D721Med (cell line): ENCODE measurements around the gene SYT14.
A peak's percentile ranks its signal among the peaks of the same experiment; 100 is the strongest.

Experiments used
- DNase-seq: peaks from one replicate; pipeline ENCODE4 v3.0.0; 2011; ENCODE audit warnings: low spot score; ENCODE audit not compliant: insufficient read length
- FAIRE-seq: peaks from 2 replicates; lab custom pipeline; 2011; peaks lifted over from hg19 to GRCh38; lab: Jason Lieb, UNC
- TF ChIP-seq, protein P1 (sequence below): IDR thresholded peaks from 2 replicates; pipeline ENCODE4 v1.5.1; 2012; ENCODE audit warnings: mild to moderate bottlenecking, control low read depth; ENCODE audit not compliant: insufficient read depth; ENCODE audit errors: missing control alignments

SYT14 gene

DNA sequence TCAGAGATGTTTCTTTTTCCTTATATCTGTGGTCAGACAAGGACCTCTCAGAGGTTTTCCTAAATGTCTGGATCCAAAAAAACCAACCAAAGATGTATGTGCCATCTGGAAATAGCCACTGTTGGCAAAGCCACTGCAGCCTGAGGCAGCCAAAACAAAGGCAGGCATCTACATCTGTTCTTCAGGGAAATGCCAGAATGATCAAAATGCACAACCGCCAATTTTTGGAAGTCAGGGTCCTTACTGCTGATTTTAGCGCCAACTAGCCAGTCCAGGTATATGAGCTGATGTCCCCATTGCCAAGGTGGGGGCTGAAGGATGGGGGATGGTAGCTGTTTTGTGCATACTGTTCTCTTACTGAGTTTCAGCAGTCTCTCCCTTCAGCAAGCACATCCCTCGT lies 45.9 kb downstream of the SYT14 start:
- no peak for FAIRE-seq

DNA sequence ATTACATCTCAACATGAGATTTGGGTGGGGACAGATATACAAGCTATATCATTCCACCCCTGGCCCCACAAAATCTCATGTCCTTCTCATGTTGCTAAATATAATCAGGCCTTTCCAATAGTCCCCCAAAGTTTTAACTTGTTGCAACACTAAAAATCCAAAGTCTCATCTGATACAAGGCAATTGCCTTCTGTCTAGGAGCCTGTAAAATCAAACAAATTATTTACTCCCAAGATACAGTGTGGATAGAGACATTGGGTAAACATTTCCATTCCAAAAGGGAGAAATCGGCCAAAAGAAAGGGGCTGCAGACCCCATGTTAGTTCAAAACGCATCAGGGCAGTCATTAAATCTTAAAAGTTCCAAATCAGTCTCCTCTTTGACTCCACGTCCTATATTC lies 47.0 kb downstream of the SYT14 start:
- no peak for FAIRE-seq
- no peak for DNase-seq
- TF ChIP-seq, protein P1, sequence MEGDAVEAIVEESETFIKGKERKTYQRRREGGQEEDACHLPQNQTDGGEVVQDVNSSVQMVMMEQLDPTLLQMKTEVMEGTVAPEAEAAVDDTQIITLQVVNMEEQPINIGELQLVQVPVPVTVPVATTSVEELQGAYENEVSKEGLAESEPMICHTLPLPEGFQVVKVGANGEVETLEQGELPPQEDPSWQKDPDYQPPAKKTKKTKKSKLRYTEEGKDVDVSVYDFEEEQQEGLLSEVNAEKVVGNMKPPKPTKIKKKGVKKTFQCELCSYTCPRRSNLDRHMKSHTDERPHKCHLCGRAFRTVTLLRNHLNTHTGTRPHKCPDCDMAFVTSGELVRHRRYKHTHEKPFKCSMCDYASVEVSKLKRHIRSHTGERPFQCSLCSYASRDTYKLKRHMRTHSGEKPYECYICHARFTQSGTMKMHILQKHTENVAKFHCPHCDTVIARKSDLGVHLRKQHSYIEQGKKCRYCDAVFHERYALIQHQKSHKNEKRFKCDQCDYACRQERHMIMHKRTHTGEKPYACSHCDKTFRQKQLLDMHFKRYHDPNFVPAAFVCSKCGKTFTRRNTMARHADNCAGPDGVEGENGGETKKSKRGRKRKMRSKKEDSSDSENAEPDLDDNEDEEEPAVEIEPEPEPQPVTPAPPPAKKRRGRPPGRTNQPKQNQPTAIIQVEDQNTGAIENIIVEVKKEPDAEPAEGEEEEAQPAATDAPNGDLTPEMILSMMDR = no peak

More for the DNA sequence above, 45.9 kb downstream of the SYT14 start:
- TF ChIP-seq, protein P1 = no peak
- no peak for DNase-seq

DNA sequence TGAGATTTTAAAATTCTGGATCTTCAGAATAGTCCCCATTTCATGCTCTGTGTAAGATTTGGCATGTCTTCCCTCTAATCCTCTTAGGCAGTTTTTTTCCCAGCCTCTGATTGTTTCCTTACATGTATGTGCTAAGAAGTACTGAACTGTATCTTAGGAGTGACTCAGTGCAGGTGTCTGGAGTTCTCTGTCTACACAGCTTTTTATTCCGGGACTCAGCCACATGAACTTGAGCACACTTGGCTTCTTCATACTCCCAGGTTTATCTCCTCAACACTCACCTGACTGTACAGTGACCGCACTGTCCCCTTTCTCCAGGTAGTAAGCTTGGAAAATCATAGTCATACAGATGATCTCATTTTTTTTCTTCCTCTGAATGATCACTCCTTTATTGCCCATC lies 50.7 kb downstream of the SYT14 start:
- FAIRE-seq = peak; percentile 97
- DNase-seq = no peak
- TF ChIP-seq, protein P1 = no peak

DNA sequence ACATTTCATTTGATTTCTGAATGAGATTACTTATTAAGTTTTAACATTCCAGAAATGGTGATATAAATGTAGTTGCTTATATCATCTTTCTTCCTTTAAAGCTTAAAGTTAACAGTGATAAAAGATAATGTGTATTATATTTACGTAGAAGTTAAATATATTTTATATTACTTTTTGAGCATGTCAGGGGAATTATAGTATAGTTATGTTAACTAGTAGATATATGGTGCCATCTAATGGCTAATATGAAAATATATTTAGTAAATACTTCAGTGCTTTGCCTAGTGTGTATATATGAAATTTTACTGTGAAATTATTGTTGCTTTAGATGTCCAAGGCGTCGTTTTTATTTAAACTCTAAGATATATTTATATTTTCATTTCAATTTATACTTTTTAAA lies 51.5 kb downstream of the SYT14 start:
- no peak for DNase-seq
- TF ChIP-seq, protein P1 = peak; percentile 45
- peak; percentile 58 for FAIRE-seq

DNA sequence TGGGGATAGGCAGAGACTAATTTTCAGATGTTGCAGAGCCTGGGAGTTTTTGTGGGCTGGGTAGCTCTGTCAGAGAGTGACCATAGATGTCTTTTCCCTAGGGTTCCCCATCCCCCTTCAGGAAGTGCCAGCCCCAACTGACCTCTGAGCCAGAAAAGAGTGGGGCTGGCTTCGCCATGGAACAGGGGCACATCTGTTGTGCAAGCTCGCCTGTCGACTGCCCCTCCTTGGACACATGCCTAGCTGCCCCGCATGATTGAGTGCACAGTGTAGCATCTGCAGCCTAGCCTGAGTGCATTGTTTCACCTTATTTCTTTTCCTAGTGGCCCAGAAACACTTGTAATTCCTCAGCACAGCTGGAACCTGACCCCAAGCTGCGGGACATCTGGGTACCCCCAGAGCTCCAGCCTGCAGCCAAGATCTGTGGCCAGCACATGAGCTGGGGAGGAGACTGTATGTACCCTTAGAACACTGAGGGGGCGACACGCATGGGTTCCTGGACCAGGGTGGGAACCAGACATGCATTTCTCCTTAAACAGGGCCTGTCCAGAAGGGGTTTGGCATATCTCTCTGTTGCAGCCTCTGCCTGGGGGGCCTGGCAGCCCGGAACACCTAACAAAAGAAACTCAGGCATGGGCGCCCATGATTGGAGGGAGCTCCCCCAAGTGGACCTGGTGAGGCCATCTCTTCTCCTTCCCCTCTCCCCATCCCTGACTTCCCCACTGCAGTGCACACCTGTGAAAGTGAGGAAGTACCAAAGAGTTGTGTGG lies 55.2 kb downstream of the SYT14 start:
- DNase-seq (no peak), FAIRE-seq (no peak)
- TF ChIP-seq, protein P1 = no peak

DNA sequence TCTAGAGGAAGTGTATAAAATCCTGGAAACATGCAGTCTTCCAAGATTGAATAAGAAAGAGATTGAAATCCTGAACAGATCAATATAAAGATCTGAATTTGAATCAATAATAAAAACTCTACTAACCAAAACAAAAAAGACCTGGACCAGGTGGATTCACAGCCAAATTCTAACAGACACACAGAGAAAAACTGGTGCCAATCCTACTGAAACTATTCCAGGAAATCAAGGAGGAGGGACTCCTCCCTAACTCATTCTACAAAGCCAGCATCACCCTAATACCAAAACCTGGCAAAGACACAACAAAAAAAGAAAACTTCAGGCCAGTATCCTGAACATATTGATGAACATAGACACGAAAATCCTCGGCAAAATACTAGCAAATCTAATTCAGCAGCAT lies 58.3 kb downstream of the SYT14 start:
- FAIRE-seq = no peak
- no peak for DNase-seq
- TF ChIP-seq, protein P1 = no peak

DNA sequence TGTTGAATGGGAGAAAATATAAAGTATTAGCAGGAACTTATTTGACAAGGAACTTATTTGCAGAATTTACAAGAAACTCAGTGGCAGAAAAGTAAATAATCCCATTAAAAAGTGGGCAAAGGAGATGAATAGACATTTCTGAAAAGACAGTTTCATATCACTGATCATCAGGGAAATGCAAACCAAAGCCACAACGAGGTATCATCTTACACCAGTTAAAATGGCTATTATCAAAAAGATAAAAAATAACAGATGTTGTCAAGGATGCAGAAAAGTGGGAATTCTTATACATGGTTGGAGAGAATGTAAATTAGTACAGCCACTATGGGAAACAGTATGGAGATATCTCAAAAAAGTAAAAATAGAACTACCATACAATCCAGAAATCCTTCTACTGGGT lies 61.0 kb downstream of the SYT14 start:
- FAIRE-seq (peak; percentile 51), DNase-seq (no peak)
- TF ChIP-seq, protein P1 = no peak
